Esophagus squamous epithelium (tissue), 5 donors: ENCODE measurements around the gene LGI2. TPM values are rescaled to one million over a fixed set of nuclear protein-coding genes. Genes with fewer than 3 reads are reported as not detected.

Experiments used
- DNase-seq: peaks from one replicate; lab custom pipeline; 2025; lab: John Stamatoyannopoulos, UW
- H3K27ac ChIP-seq, 4 donors: fragments of 200-600 bp; sonication (generic); one replicate each; pipeline ENCODE4 v1.5.1; 2016 to 2019; ENCODE audit warnings: mild to moderate bottlenecking in 1 of 4
- H3K27me3 ChIP-seq, 4 donors: fragments of 200-600 bp; sonication (generic); 1 replicate in 3 of 4; 2 replicates in 1 of 4; pipeline versions ENCODE4 v1.5.1 to v1.6.0; 2017 to 2021; ENCODE audit warnings: antibody characterized with exemption in 1 of 4
- H3K36me3 ChIP-seq, 3 donors: fragments of 200-600 bp; sonication (generic); one replicate each; pipeline ENCODE4 v1.5.1; 2016 to 2019
- H3K4me1 ChIP-seq, 3 donors: fragments of 200-600 bp; sonication (generic); one replicate each; pipeline ENCODE4 v1.5.1; 2017 to 2019
- H3K4me3 ChIP-seq, 4 donors: fragments of 200-600 bp; sonication (generic); 1 replicate in 3 of 4; 2 replicates in 1 of 4; pipeline ENCODE4 v1.5.1; 2016 to 2019; ENCODE audit warnings: mild to moderate bottlenecking in 2 of 4, moderate library complexity in 1 of 4
- H3K9me3 ChIP-seq, 3 donors: fragments of 200-600 bp; sonication (generic); one replicate each; pipeline ENCODE4 v1.5.1; 2016 to 2019
- POLR2A ChIP-seq, 4 donors: fragments of 450-650 bp; IDR thresholded peaks; one replicate each; pipeline ENCODE4 v1.6.1; 2017; ENCODE audit warnings: antibody characterized with exemption in 4 of 4, mild to moderate bottlenecking in 4 of 4, moderate library complexity in 3 of 4
- WGBS, 2 donors: methylation state at CpG; one replicate each; pipeline ENCODE4 v1.1.5; 2018; 5-methylcytosine and 5-hydroxymethylcytosine counted together
- intact Hi-C: fragments of 100-400 bp; cut with DNase I; formaldehyde crosslinking; loops from one replicate; pipeline ENCODE4 v1.15.0; 2022
- total RNA-seq, 4 donors: library from RNA; depleted of rRNA; stranded (reverse); fragments of >200 nt; gene quantifications; one replicate each; pipeline ENCODE4 v1.1.0, GENCODE V29; 2016
- TF ChIP-seq, protein P1 (sequence below), 6 experiments: fragments of 450-650 bp in 4 of 6; fragments of 200-600 bp in 2 of 6; sonication (generic) in 2 of 6; IDR thresholded peaks; one replicate each; pipeline ENCODE4 v1.5.1; 2016 to 2019; ENCODE audit warnings: antibody characterized with exemption in 6 of 6, mild to moderate bottlenecking in 4 of 6, moderate library complexity in 4 of 6
- donor health status: DM: yes; HTN: yes; CAD: no.

Gene LGI2, protein sequence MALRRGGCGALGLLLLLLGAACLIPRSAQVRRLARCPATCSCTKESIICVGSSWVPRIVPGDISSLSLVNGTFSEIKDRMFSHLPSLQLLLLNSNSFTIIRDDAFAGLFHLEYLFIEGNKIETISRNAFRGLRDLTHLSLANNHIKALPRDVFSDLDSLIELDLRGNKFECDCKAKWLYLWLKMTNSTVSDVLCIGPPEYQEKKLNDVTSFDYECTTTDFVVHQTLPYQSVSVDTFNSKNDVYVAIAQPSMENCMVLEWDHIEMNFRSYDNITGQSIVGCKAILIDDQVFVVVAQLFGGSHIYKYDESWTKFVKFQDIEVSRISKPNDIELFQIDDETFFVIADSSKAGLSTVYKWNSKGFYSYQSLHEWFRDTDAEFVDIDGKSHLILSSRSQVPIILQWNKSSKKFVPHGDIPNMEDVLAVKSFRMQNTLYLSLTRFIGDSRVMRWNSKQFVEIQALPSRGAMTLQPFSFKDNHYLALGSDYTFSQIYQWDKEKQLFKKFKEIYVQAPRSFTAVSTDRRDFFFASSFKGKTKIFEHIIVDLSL
- 1 to 10 TPM in 1 of 4 donors, under 1 TPM in 2, not detected in 1; 0.04 to 3.8 (median 0.57) TPM for total RNA-seq

DNA sequence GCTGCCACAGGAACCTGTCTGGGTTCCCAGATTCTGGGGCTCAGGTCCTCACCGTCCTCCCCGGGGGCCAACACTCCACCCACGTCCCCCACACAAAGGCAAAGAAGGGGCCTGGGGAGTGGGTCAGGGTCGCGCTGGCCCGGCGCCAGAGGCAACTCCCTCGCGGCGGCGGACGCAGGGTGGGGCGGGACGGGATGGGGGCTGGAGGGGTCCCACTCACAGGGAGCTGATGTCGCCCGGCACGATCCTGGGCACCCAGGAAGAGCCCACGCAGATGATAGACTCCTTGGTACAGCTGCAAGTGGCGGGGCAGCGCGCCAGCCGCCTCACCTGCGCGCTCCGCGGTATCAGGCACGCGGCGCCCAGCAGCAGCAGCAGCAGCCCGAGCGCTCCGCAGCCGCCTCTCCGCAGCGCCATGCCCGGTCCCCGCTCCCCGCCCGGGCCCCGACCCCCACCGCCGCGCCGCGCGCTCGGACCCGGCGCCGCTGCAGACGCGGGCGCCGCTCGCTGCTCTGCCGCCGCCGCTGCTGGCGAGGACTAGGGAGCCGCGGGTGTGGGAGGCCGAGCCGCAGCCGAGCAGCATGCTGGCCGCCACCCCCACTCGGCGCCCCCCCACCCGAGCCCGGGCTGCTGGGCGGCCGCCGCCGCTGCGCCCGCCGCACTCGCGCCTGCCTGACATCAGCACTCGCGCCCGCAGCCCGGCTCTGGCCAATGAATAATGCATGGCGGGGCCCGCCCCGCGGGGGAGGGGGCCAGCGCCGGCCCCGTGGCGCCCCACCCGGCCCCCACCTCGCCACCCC lies at the start of gene LGI2:
LGI2 (minus strand) TSS at position 670 of the 800 bp plus-strand sequence; CDS start at position 417, 253 bp downstream.
- DNase-seq = no peak
- intact Hi-C loops = no loop called here
- peak within 1 kb of the TSS in 2 of 4 donors; percentile 59 to 72 for H3K27ac ChIP-seq
- H3K4me3 ChIP-seq = peak within 1 kb of the TSS; percentile 24 to 75 (median 48)
- 0% methylated on average over 2 of the region's 92 CpGs; no CpG with 5 or more reads in 1 of the 2 donors for WGBS, 2 donors
- peaks cover 0 to 54% (median 0%) of the 10 kb centered on the region in 4 donors for H3K27me3 ChIP-seq
- H3K4me1 ChIP-seq = peaks cover 5 to 33% (median 14%) of the 10 kb centered on the region in 3 donors
- H3K9me3 ChIP-seq = no peaks in the 10 kb centered on the region
- no peaks in the 10 kb centered on the region for H3K36me3 ChIP-seq
- no peak for TF ChIP-seq POLR2A (IDR thresholded peaks at IDR 0.05)
- TF ChIP-seq, protein P1, sequence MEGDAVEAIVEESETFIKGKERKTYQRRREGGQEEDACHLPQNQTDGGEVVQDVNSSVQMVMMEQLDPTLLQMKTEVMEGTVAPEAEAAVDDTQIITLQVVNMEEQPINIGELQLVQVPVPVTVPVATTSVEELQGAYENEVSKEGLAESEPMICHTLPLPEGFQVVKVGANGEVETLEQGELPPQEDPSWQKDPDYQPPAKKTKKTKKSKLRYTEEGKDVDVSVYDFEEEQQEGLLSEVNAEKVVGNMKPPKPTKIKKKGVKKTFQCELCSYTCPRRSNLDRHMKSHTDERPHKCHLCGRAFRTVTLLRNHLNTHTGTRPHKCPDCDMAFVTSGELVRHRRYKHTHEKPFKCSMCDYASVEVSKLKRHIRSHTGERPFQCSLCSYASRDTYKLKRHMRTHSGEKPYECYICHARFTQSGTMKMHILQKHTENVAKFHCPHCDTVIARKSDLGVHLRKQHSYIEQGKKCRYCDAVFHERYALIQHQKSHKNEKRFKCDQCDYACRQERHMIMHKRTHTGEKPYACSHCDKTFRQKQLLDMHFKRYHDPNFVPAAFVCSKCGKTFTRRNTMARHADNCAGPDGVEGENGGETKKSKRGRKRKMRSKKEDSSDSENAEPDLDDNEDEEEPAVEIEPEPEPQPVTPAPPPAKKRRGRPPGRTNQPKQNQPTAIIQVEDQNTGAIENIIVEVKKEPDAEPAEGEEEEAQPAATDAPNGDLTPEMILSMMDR (IDR thresholded peaks at IDR 0.05) = no peak

DNA sequence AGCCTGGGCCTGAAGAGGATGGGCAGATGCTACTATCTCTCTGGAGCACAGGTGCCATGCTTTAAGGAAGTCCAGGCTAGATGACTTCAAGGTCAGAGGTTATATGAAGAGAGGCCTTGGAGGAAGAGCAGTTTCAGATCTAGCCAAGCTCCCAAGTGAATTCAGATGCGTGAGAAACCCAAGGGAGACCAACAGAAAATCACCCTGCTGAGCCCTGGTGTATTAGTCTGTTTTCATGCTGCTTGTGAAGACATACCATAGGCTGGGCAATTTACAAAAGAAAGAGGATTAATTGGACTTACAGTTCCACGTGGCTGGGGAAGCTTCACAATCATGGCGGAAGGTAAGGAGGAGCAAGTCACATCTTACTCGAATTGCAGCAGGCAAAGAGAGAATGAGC lies 47.8 kb upstream of the LGI2 start:
- TF ChIP-seq POLR2A (IDR thresholded peaks at IDR 0.05) = no peak
- TF ChIP-seq, protein P1 (IDR thresholded peaks at IDR 0.05) = no peak
- no peak for DNase-seq
- Histone ChIP-seq H3K27ac (no peak overlapping the region), H3K4me3 (no peak overlapping the region), H3K27me3 (no peaks in the 10 kb centered on the region), H3K9me3 (no peaks in the 10 kb centered on the region), H3K4me1 (peaks cover 0 to 11% (median 0%) of the 10 kb centered on the region in 3 donors), H3K36me3 (no peaks in the 10 kb centered on the region)
- 83 to 85% methylated on average over 4 of the region's 4 CpGs for WGBS, 2 donors
- intact Hi-C loops = no loop called here

DNA sequence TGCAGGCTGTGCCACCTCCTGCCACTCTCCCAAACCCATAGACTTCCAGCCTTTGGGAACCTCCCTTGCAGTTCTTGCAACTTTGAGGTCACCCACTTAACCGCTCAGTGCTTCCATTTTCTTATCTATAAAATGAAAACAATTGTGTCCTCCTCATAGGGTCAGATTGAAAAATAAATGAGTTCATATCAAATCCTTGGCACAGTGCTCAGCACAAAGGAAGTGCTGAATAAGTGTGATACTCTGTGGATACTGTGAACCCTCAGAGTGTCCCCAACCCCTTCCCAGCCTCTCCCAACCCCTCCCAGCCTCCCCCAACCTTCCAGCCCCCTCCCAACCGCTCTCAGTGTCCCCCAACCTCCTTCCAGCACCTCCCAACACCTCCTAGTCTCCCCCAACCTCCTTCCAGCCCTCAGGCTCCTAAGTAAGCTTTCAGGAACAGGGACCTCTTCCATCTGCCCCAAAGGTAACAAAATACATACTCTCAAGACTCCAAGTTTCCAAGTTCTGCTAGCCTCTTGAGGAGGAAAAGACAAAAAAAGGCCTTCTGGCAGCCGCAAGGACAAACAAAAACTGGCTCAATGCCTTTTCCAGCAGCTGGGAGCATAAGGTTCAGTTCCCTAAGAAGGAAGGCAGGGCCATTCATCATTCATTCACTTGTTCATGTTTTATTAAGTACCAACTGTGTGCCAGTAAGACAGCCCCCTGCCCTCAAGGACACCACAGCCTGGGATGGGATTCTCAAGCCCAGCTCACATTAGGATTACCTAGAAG lies 46.1 kb upstream of the LGI2 start:
- Histone ChIP-seq H3K9me3 (no peaks in the 10 kb centered on the region), H3K4me3 (no peak overlapping the region), H3K36me3 (no peaks in the 10 kb centered on the region), H3K27ac (no peak overlapping the region), H3K4me1 (peaks cover 0 to 11% (median 0%) of the 10 kb centered on the region in 3 donors), H3K27me3 (no peaks in the 10 kb centered on the region)
- DNase-seq = no peak
- no peak for TF ChIP-seq POLR2A (IDR thresholded peaks at IDR 0.05)
- TF ChIP-seq, protein P1 (IDR thresholded peaks at IDR 0.05) = no peak
- intact Hi-C loops = no loop called here
- 59 to 60% methylated on average over 2 to 3 of the region's 3 CpGs for WGBS, 2 donors

DNA sequence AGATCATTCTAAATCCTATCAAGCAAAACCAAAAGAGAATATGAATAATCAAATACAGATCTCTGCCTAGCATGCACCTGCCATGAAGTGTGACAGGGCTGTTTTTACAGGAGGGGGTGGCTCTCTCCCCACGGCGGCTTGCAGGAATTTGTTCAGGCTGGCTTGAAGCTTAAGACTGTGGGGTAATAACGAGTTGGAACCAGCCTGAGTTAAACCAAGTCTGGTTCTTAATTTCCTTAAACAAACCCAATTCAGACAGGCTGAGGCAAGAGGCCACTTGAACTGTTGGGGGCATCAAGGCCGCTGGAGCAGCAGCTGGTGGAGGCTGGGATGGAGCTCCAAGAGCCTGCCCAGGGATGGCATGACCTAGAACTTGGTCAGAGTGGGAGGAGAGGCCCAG lies 45.1 kb upstream of the LGI2 start:
- no peak overlapping the region for H3K27ac ChIP-seq
- no peaks in the 10 kb centered on the region for H3K27me3 ChIP-seq
- DNase-seq = no peak
- WGBS, 2 donors = 22 to 53% methylated on average over 3 to 4 of the region's 4 CpGs
- H3K36me3 ChIP-seq = no peaks in the 10 kb centered on the region
- H3K9me3 ChIP-seq = no peaks in the 10 kb centered on the region
- intact Hi-C loops = no loop called here
- H3K4me1 ChIP-seq = peaks cover 0 to 11% (median 0%) of the 10 kb centered on the region in 3 donors
- TF ChIP-seq, protein P1 (IDR thresholded peaks at IDR 0.05) = no peak
- TF ChIP-seq POLR2A (IDR thresholded peaks at IDR 0.05) = no peak
- H3K4me3 ChIP-seq = no peak overlapping the region
